ENCODE results near the gene CTSE. TPM values are rescaled to one million over a fixed set of nuclear protein-coding genes. Genes with fewer than 3 reads are reported as not detected.

The CTSE gene
- total RNA-seq, 1 experiment from 2014 or later, result not detected

- Histone ChIP-seq H3K27ac (no peak overlapping the region), H3K4me1 (replicated peaks) (no peaks in the 10 kb centered on the region), H3K27me3 (replicated peaks) (peaks cover 3% of the 10 kb centered on the region; the same call in 1 of the 2 replicates), H3K9me3 (replicated peaks) (no peaks in the 10 kb centered on the region), H3K36me3 (no peaks in the 10 kb centered on the region), H3K4me3 (no peak overlapping the region)
- no peak for DNase-seq (ENCODE audit: low read depth in 1 of 2, low spot score in 2 of 2)
Observed at GRCh38 chr1:205959789-205960188, 63.9 kb downstream of the CTSE start.

Other genes starting within 250 kb of the CTSE start
- 18.1 and 25.6 TPM in 2 replicates for gene RAB29, start 248.4 kb downstream of the CTSE start, total RNA-seq (2014; rRNA removed; shearing (Covaris generic))
- gene SLC41A1, start 210.7 kb downstream of the CTSE start, total RNA-seq (2014; rRNA removed; shearing (Covaris generic)), result 17.2 and 21.0 TPM in 2 replicates
- not detected in 2 replicates for gene PM20D1, start 173.8 kb downstream of the CTSE start, total RNA-seq (2014; rRNA removed; shearing (Covaris generic))
- not detected in 2 replicates for gene SLC26A9, start 80.4 kb downstream of the CTSE start, total RNA-seq (2014; rRNA removed; shearing (Covaris generic))
- gene RAB7B, start 20.5 kb downstream of the CTSE start, total RNA-seq (2014; rRNA removed; shearing (Covaris generic)), result 0.19 and 0.55 TPM in 2 replicates
- gene RHEX, start 29.3 kb upstream of the CTSE start, total RNA-seq (2014; rRNA removed; shearing (Covaris generic)), result not detected in 2 replicates
- gene AVPR1B, start 93.5 kb upstream of the CTSE start, total RNA-seq (2014; rRNA removed; shearing (Covaris generic)), result not detected in 2 replicates
- gene FAM72A, start 178.9 kb upstream of the CTSE start, total RNA-seq (2014; rRNA removed; shearing (Covaris generic)), result 5.9 and 7.2 TPM in 2 replicates
- gene SRGAP2, start 179.6 kb upstream of the CTSE start, total RNA-seq (2014; rRNA removed; shearing (Covaris generic)), result 26.0 and 36.4 TPM in 2 replicates

Data from SJSA1 (cell line).